ENCODE data around the gene PINK1. TPM values are rescaled to one million over a fixed set of nuclear protein-coding genes. Genes with fewer than 3 reads are reported as not detected.

PINK1 gene
- 2.6 and 3.3 TPM in 2 replicates for total RNA-seq

DNA sequence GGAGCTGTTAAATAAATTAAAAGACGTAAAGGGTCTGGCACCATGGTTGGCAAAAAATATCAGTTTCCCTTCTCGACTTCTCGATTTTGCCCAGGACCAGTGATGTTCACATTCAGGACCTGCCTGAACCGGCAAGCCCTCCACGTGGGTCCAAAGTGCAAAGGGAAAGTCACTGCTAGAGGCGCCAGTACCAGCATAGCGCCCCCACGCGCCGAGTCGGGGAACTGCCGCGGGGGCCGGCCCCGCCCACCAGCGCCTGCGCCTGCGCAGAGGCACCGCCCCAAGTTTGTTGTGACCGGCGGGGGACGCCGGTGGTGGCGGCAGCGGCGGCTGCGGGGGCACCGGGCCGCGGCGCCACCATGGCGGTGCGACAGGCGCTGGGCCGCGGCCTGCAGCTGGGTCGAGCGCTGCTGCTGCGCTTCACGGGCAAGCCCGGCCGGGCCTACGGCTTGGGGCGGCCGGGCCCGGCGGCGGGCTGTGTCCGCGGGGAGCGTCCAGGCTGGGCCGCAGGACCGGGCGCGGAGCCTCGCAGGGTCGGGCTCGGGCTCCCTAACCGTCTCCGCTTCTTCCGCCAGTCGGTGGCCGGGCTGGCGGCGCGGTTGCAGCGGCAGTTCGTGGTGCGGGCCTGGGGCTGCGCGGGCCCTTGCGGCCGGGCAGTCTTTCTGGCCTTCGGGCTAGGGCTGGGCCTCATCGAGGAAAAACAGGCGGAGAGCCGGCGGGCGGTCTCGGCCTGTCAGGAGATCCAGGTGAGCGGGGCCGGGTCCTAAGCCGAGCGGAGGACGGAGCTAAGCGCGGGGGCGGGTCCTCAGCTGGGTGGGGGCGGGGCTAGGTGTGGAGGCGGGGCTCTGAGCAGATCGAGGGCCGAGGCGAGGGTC lies at the start of gene PINK1:
TSS of gene PINK1 (plus strand) at position 269 of the 875 bp plus-strand sequence. CDS start at position 360, 91 bp downstream.
- peak within 1 kb of the TSS; percentile 83 for H3K4me3 Mint-ChIP-seq
- peaks cover 10% of the 10 kb centered on the region for H3K4me1 Mint-ChIP-seq (ENCODE audit: low read depth)
- no peaks in the 10 kb centered on the region for H3K36me3 Mint-ChIP-seq (ENCODE audit: low read depth)
- intact Hi-C loops (cut with micrococcal nuclease): loop anchor here (1.0 to 2.0 kb wide), 5 partner anchors 28 to 448 kb away; partner anchors contain the start of genes DDOST and MUL1
- H3K9me3 Mint-ChIP-seq: no peaks in the 10 kb centered on the region
- DNase-seq (ENCODE audit: low spot score): peak; percentile 85
- H3K27me3 Mint-ChIP-seq (ENCODE audit: insufficient read depth): peaks cover 1% of the 10 kb centered on the region
- peak within 1 kb of the TSS; percentile 48 for H3K27ac Mint-ChIP-seq

DNA sequence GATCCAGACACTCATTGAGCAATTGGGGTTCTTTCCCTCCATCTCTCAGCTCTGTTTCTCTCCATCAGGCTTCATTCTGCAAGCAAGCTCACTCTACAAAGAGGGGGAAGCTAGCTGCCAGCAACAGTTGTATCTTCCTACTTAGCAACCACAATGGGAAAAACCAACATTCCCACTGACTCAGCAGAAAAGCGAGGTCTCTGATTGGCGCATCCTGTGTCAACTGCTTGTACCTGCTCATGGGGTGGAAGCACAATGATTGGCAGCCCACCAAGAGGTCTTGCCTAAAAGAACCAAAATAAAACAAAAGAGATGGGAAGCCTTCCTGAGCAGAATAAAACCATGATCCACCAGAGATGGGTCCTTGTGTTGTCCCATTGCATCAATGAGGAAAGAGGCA lies 48.4 kb upstream of the PINK1 start:
- Mint-ChIP-seq H3K9me3 (no peaks in the 10 kb centered on the region), H3K27ac (no peak overlapping the region), H3K4me3 (no peak overlapping the region), H3K27me3 (ENCODE audit: insufficient read depth) (peaks cover 23% of the 10 kb centered on the region), H3K36me3 (ENCODE audit: low read depth) (no peaks in the 10 kb centered on the region), H3K4me1 (ENCODE audit: low read depth) (peaks cover 9% of the 10 kb centered on the region)
- intact Hi-C loops (cut with micrococcal nuclease): no loop called here
- DNase-seq (ENCODE audit: low spot score): no peak

DNA sequence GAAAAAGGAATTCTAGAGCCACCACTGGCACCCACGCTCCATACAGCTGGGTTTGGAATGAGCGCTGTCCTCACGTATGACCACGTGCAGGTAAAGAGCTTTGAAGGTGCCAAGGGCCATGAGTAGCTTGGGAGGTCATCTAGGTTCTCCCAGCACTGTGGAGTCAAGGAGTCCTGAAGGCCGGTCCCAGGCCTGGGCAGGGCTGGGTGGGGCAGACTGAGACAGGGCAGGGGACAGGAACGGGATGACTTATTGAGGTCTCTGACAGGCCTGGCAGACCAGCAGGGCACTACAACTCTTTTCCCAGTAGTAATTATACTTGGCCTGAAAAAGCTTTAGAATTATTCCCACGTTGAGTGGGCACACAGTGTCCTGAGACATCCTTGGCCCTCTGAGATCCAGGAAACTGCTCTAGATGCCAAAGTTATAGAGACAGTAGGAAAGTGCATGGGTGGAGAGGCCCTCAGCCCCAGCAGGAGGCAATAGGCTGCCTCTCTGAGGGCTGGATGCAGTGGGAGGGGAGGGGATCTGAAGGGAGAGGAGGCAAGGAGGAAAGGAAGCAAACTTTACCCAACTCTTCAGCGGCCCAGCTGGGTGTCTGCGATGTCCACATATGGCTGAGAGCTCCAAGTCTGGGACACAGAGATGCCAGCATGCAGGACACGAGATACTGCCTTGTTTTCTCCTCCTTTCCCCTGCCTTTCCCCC lies 46.2 kb upstream of the PINK1 start:
- peaks cover 9% of the 10 kb centered on the region for H3K4me1 Mint-ChIP-seq (ENCODE audit: low read depth)
- H3K27me3 Mint-ChIP-seq (ENCODE audit: insufficient read depth): peaks cover 34% of the 10 kb centered on the region
- H3K4me3 Mint-ChIP-seq: no peak overlapping the region
- H3K27ac Mint-ChIP-seq: no peak overlapping the region
- DNase-seq (ENCODE audit: low spot score): no peak
- no peaks in the 10 kb centered on the region for H3K36me3 Mint-ChIP-seq (ENCODE audit: low read depth)
- intact Hi-C loops (cut with micrococcal nuclease): no loop called here
- no peaks in the 10 kb centered on the region for H3K9me3 Mint-ChIP-seq

DNA sequence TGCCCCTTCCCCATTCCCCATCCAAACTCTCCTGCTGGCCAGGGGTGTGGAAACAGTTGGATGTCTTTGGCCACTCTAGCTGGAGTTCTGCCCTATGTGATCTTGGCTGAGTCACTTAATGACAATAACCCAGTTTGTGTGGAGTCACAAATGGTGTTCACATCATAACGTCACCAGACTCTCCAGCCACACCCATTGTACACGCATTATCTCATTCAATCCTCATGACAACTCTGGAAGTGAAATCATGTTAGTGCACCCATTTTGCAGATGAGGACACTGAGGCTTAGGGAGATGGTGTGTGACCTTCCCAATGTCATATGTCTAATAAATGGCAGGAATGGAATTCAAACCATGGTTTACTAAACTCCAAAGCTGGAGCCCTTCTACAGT lies 45.6 kb upstream of the PINK1 start:
- Mint-ChIP-seq H3K4me3 (no peak overlapping the region), H3K27ac (no peak overlapping the region), H3K36me3 (ENCODE audit: low read depth) (no peaks in the 10 kb centered on the region), H3K4me1 (ENCODE audit: low read depth) (peaks cover 9% of the 10 kb centered on the region), H3K27me3 (ENCODE audit: insufficient read depth) (peaks cover 35% of the 10 kb centered on the region), H3K9me3 (no peaks in the 10 kb centered on the region)
- intact Hi-C loops (cut with micrococcal nuclease): no loop called here
- no peak for DNase-seq (ENCODE audit: low spot score)

DNA sequence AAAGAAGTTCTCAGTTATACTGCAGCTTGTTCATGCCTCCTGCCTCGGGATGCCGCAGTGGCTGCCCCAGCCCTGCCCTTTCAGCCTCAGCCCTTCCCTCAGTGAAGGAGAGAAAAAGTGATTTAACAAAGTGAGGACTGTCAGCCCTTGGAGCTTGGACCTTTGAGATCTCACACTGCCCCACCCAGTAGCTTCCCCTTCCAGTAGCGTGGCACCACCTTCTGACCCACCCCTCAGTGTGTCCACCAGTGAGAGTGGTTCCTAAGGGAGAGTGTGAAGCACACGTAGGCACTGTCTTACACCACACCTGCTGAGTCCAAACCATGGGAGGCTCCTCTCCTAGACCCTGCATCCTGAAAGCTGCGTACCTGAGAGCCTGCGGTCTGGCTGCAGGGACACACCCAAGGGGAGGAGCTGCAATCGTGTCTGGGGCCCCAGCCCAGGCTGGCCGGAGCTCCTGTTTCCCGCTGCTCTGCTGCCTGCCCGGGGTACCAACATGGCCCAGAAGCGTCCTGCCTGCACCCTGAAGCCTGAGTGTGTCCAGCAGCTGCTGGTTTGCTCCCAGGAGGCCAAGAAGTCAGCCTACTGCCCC lies 44.5 kb upstream of the PINK1 start, which contains the start of gene CDA:
TSS of gene CDA (plus strand) at position 464 of the 592 bp plus-strand sequence. CDS start at position 497, 33 bp downstream.
- peaks cover 9% of the 10 kb centered on the region for H3K4me1 Mint-ChIP-seq (ENCODE audit: low read depth)
- intact Hi-C loops (cut with micrococcal nuclease): no loop called here
- no peaks in the 10 kb centered on the region for H3K36me3 Mint-ChIP-seq (ENCODE audit: low read depth)
- no peak within 1 kb of the TSS for H3K4me3 Mint-ChIP-seq
- no peak within 1 kb of the TSS for H3K27ac Mint-ChIP-seq
- DNase-seq (ENCODE audit: low spot score): no peak
- H3K27me3 Mint-ChIP-seq (ENCODE audit: insufficient read depth): peaks cover 36% of the 10 kb centered on the region
- no peaks in the 10 kb centered on the region for H3K9me3 Mint-ChIP-seq

DNA sequence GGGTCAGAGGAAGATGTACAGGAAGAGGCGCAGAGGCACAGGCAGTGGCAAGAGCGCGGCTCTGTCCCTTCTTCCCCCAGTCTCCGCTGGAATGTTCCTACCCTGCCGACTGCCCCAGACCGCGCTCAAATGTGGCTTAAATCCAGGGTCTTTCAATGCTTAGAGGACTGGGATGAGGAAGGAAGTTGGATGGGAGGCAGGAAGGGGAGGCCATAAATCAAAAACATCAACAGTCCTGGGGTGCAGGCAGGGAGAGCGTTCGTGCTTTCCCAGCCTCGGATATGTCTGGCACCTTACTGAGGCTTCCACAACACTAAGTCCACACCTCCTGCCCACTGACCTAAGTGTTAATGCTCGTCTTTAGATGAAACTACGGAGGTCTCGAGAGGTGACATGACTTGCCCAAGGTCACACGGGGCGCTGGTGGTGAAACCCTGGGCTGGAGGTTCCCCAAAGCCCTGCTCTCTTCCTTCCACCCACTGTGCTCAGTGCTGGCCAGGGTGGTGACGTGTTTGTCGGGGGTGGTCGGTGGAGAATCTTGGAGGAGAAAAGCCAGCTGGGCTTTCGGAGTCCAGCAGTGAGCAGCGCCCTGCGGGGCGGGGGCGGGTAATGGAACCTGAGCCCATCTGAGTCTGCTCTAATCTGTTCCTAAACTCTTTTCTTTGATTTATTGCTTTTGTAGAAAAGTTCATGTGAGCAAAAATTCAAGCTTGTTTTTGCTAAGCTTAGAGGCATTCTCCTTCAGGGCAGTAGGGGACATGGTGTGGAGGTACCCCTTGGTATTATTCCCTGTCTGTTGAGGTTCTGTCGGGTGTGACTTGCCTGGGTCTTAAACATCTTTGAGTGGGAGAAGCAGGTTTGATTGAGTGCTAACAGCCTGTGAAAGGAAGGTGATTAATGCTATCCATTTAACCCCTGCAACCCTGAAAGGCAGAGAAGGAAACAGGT lies 43.7 kb upstream of the PINK1 start:
- intact Hi-C loops (cut with micrococcal nuclease): no loop called here
- Mint-ChIP-seq H3K27ac (no peak overlapping the region), H3K9me3 (no peaks in the 10 kb centered on the region), H3K27me3 (ENCODE audit: insufficient read depth) (peaks cover 32% of the 10 kb centered on the region), H3K4me1 (ENCODE audit: low read depth) (peaks cover 9% of the 10 kb centered on the region), H3K4me3 (no peak overlapping the region), H3K36me3 (ENCODE audit: low read depth) (no peaks in the 10 kb centered on the region)
- DNase-seq (ENCODE audit: low spot score): no peak

DNA sequence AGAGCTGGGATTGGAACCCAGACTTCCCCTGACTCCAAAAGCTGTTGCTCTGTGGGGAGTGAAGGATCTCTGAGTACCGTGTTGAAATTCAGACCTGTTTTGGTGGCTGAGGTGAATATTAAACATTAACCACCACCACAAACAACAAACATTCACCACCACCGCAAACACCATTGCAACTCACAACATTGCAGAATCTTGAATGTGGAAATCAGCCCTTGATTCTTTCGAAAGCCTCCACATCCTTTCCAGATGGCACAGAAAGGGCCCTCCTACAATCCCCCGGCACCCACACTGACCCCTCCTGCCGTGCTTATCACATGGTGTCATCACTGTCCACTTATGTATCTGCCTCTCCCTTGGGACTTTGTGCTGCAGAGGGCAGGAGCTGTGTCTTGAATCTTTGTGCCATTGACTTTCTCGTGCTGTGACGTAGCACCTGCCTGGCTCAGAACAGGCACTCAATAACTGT lies 42.9 kb upstream of the PINK1 start:
- intact Hi-C loops (cut with micrococcal nuclease): no loop called here
- peaks cover 9% of the 10 kb centered on the region for H3K4me1 Mint-ChIP-seq (ENCODE audit: low read depth)
- no peaks in the 10 kb centered on the region for H3K9me3 Mint-ChIP-seq
- no peak for DNase-seq (ENCODE audit: low spot score)
- H3K27ac Mint-ChIP-seq: no peak overlapping the region
- H3K4me3 Mint-ChIP-seq: no peak overlapping the region
- no peaks in the 10 kb centered on the region for H3K36me3 Mint-ChIP-seq (ENCODE audit: low read depth)
- peaks cover 32% of the 10 kb centered on the region for H3K27me3 Mint-ChIP-seq (ENCODE audit: insufficient read depth)

DNA sequence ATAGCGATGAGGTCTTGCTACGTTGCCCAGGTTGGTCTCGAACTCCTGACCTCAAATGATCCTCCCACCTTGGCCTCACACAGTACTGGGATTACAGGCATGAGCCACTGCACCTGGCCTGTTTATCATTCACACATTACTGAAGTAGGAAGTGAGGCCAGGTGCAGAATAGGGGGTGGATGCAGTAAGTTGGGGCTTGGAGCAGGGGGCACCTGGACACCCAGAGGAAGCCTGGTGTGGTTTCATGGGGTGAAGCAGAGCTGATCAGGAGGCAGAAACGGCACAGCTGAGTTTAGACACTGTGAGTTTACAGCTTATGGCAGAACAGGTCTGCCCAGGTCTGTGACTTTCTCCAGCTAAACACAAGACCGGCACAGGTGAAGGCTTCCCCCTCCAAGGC lies 39.5 kb upstream of the PINK1 start:
- no peaks in the 10 kb centered on the region for H3K36me3 Mint-ChIP-seq (ENCODE audit: low read depth)
- no peak for DNase-seq (ENCODE audit: low spot score)
- peaks cover 24% of the 10 kb centered on the region for H3K27me3 Mint-ChIP-seq (ENCODE audit: insufficient read depth)
- H3K9me3 Mint-ChIP-seq: no peaks in the 10 kb centered on the region
- H3K27ac Mint-ChIP-seq: no peak overlapping the region
- intact Hi-C loops (cut with micrococcal nuclease): no loop called here
- no peak overlapping the region for H3K4me3 Mint-ChIP-seq
- H3K4me1 Mint-ChIP-seq (ENCODE audit: low read depth): peaks cover 6% of the 10 kb centered on the region

DNA sequence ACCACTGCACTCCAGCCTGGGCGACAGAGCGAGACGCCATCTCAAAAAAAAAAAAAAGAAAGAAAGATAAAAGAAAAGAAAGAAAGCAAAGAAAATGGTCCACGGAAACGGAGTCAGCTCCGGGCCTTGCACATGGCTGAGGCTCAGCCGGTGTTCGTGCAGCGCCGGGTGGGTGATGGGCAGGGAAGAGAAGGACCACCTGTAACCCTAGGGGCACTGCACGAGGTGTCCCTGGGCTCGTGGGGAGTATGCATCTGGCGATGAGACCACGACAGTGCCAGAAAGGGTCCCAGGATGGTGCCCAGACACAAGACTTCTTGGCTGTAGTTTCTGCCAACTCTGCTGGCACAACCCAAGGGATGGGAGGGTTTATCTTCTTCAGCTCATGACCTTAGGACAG lies 38.5 kb upstream of the PINK1 start:
- Mint-ChIP-seq H3K4me1 (ENCODE audit: low read depth) (no peaks in the 10 kb centered on the region), H3K9me3 (no peaks in the 10 kb centered on the region), H3K27me3 (ENCODE audit: insufficient read depth) (peaks cover 17% of the 10 kb centered on the region), H3K4me3 (no peak overlapping the region), H3K27ac (no peak overlapping the region), H3K36me3 (ENCODE audit: low read depth) (no peaks in the 10 kb centered on the region)
- intact Hi-C loops (cut with micrococcal nuclease): no loop called here
- no peak for DNase-seq (ENCODE audit: low spot score)

DNA sequence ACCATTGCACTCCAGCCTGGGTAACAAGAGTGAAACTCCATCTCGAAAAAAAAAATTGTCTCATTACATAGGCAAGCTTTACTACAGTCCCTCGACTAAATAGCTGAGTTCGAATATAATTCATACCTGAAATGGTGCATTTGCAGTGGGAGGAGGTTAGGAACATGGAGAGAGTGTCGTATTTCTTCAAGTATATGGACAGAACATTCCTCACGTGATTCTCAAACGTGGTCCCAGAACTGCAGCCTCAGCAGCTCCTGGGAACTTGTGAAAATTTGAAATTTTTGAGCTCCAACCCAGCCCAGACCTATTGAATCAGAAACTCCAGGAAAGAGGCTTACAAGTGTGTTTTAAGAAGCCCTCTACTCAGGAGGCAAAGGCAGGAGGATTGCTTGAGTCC lies 37.2 kb upstream of the PINK1 start:
- H3K36me3 Mint-ChIP-seq (ENCODE audit: low read depth): no peaks in the 10 kb centered on the region
- no peak overlapping the region for H3K27ac Mint-ChIP-seq
- no peak for DNase-seq (ENCODE audit: low spot score)
- no peaks in the 10 kb centered on the region for H3K9me3 Mint-ChIP-seq
- no peak overlapping the region for H3K4me3 Mint-ChIP-seq
- intact Hi-C loops (cut with micrococcal nuclease): no loop called here
- H3K4me1 Mint-ChIP-seq (ENCODE audit: low read depth): no peaks in the 10 kb centered on the region
- peaks cover 10% of the 10 kb centered on the region for H3K27me3 Mint-ChIP-seq (ENCODE audit: insufficient read depth)

DNA sequence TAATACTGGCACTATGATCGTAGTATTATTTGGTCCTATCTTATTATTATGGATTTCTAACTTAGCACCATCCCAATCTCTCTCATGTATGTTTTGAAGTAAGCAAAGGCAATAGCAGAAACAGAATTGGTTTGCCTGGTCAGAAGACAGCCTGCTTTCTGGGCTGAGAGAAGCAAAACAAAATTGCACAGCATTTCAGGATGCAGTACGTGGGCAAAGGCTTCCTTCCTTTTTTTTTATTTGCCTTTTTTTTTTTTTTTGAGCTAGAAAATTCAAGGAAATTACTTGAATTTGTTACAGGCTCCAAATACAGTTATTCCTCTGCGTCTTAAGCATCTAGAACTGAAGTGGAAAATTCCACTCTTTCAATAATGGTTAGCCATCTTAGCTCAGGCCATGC lies 35.6 kb upstream of the PINK1 start:
- no peak for DNase-seq (ENCODE audit: low spot score)
- no peaks in the 10 kb centered on the region for H3K4me1 Mint-ChIP-seq (ENCODE audit: low read depth)
- intact Hi-C loops (cut with micrococcal nuclease): no loop called here
- H3K36me3 Mint-ChIP-seq (ENCODE audit: low read depth): no peaks in the 10 kb centered on the region
- no peak overlapping the region for H3K27ac Mint-ChIP-seq
- no peak overlapping the region for H3K4me3 Mint-ChIP-seq
- H3K9me3 Mint-ChIP-seq: no peaks in the 10 kb centered on the region
- H3K27me3 Mint-ChIP-seq (ENCODE audit: insufficient read depth): peaks cover 6% of the 10 kb centered on the region

DNA sequence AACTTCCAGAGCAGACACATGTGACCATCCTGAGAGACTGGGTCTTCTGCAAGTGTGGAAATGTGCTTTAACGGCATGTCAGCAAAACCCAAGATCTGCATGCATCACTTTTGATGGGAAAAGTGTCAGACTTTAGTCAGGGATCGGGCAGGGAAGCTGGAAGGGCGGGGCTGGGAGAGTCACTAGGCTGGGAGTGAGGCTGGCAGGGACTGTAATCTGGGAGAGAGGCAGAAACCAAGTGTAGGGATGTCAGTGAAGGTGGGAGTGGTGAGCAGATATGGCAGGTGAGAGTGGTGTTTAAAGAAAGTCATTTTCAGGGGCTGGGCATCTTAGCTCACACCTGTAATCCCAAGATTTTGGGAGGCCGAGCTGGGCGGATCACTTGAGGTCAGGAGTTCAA lies 33.1 kb upstream of the PINK1 start:
- Mint-ChIP-seq H3K4me3 (no peak overlapping the region), H3K27ac (no peak overlapping the region), H3K36me3 (ENCODE audit: low read depth) (no peaks in the 10 kb centered on the region), H3K9me3 (no peaks in the 10 kb centered on the region), H3K4me1 (ENCODE audit: low read depth) (no peaks in the 10 kb centered on the region), H3K27me3 (ENCODE audit: insufficient read depth) (peaks cover 5% of the 10 kb centered on the region)
- intact Hi-C loops (cut with micrococcal nuclease): no loop called here
- DNase-seq (ENCODE audit: low spot score): no peak

Data from activated T-helper 1 cell treated with anti-CD3 and anti-CD28 coated beads, Interleukin-12 subunit alpha, Interleukin-12 subunit beta, Interleukin-2, Interleukin-4 antibody, amounts not matched to agents 30 ng/mL and 10 ng/mL and 1 ng/mL, durations not matched to agents 14 hours and 24 hours and 36 hours (primary cell).